MM.1S (cell line): ENCODE results near the gene NUP133.
"Not testable (repeated sequence)": the region's sequence is repeated elsewhere in the genome, so short reads cannot be mapped to it uniquely, and the experiment has no call there.

ENCODE experiments used
- DNase-seq: peaks from one replicate; pipeline ENCODE4 v3.0.0-alpha.2; 2015
- H2AFZ ChIP-seq: fragments of 300-600 bp; sonication (generic); 2 replicates; pipeline ENCODE4 v1.6.0; 2016; ENCODE audit warnings: antibody characterized with exemption, low read length
- H3F3A ChIP-seq: fragments of 300-600 bp; sonication (generic); 2 replicates; pipeline ENCODE4 v1.6.1; 2016; ENCODE audit warnings: mild to moderate bottlenecking, antibody characterized with exemption, low read length, moderate library complexity, mixed read lengths; ENCODE audit not compliant: insufficient read depth
- H3K27ac ChIP-seq: fragments of 300-600 bp; sonication (generic); 2 replicates; pipeline ENCODE4 v1.5.1; 2016; ENCODE audit warnings: mild to moderate bottlenecking, low read length
- H3K27me3 ChIP-seq: fragments of 300-600 bp; sonication (generic); replicated peaks from 2 replicates; pipeline ENCODE4 v1.6.0; 2016; ENCODE audit warnings: low read length; ENCODE audit not compliant: insufficient read depth
- H3K36me3 ChIP-seq: fragments of 300-600 bp; sonication (generic); replicated peaks from 2 replicates; pipeline ENCODE4 v1.6.1; 2016; ENCODE audit warnings: mild to moderate bottlenecking, low read length, mixed read lengths; ENCODE audit not compliant: insufficient read depth
- H3K4me1 ChIP-seq: fragments of 300-600 bp; sonication (generic); 2 replicates; pipeline ENCODE4 v1.6.1; 2016; ENCODE audit warnings: low read length, mixed read lengths
- H3K4me2 ChIP-seq: fragments of 300-600 bp; sonication (generic); 2 replicates; pipeline ENCODE4 v1.6.0; 2016; ENCODE audit warnings: low read depth, low read length
- H3K4me3 ChIP-seq: fragments of 300-600 bp; sonication (generic); 2 replicates; pipeline ENCODE4 v1.5.1; 2016; ENCODE audit warnings: low read length, mixed read lengths
- H3K79me2 ChIP-seq: fragments of 300-600 bp; sonication (generic); 2 replicates; pipeline ENCODE4 v1.6.1; 2016; ENCODE audit warnings: mixed run types, low read length, mixed read lengths
- H3K9ac ChIP-seq: fragments of 300-600 bp; sonication (generic); 2 replicates; pipeline ENCODE4 v1.6.1; 2016; ENCODE audit warnings: low read length, mixed read lengths
- H3K9me2 ChIP-seq: fragments of 300-600 bp; sonication (generic); replicated peaks from 2 replicates; pipeline ENCODE4 v1.6.1; 2016; ENCODE audit warnings: mild to moderate bottlenecking, low read length, mixed read lengths; ENCODE audit not compliant: insufficient read depth
- H3K9me3 ChIP-seq: fragments of 300-600 bp; sonication (generic); replicated peaks from 2 replicates; pipeline ENCODE4 v1.6.1; 2016; ENCODE audit warnings: mild to moderate bottlenecking, low read length, mixed read lengths; ENCODE audit not compliant: insufficient read depth
- H4K20me1 ChIP-seq: fragments of 300-600 bp; sonication (generic); 2 replicates; pipeline ENCODE4 v1.6.1; 2016; ENCODE audit warnings: mild to moderate bottlenecking, low read length, moderate library complexity, mixed read lengths; ENCODE audit not compliant: insufficient read depth
- CTCF ChIP-seq: fragments of 300-600 bp; sonication (generic); IDR thresholded peaks from 2 replicates; pipeline ENCODE4 v1.5.1; 2016; ENCODE audit warnings: antibody characterized with exemption, low read length, mixed read lengths
- EZH2 ChIP-seq: fragments of 300-600 bp; sonication (generic); optimal IDR thresholded peaks from 2 replicates; pipeline ENCODE3; 2017; ENCODE audit warnings: low read depth, mild to moderate bottlenecking, antibody characterized with exemption, low read length, mixed read lengths
- EZH2phosphoT487 ChIP-seq: fragments of 300-600 bp; sonication (generic); IDR thresholded peaks from 2 replicates; pipeline ENCODE4 v1.6.1; 2018; ENCODE audit warnings: antibody characterized with exemption, low read length

The NUP133 gene

GRCh38 chr1:229479660-229480399 is 28.3 kb downstream of the NUP133 start:
- Histone ChIP-seq H3K79me2 (no peaks in the 10 kb centered on the region), H3K27ac (no peak overlapping the region), H3F3A (0 out of 2 replicates have a peak, but pooled peaks cover 4% of the 10 kb centered on the region), H3K9me2 (no peaks in the 10 kb centered on the region), H3K4me1 (peaks cover 10% of the 10 kb centered on the region), H3K9ac (no peak overlapping the region), H3K4me3 (no peak overlapping the region), H4K20me1 (no peaks in the 10 kb centered on the region), H2AFZ (no peak overlapping the region), H3K4me2 (no peak overlapping the region), H3K27me3 (no peaks in the 10 kb centered on the region), H3K36me3 (peaks cover 4% of the 10 kb centered on the region; the same call in 1 of the 2 replicates), H3K9me3 (no peaks in the 10 kb centered on the region)
- TF ChIP-seq EZH2phosphoT487 (no peak), CTCF (no peak), EZH2 (no peak)
- DNase-seq = no peak

- no peaks in the 10 kb centered on the region for H3K79me2 ChIP-seq
- H4K20me1 ChIP-seq = no peaks in the 10 kb centered on the region
- no peak overlapping the region for H3K9ac ChIP-seq
- no peak overlapping the region for H2AFZ ChIP-seq
- peak; percentile 36 for DNase-seq
- H3K27ac ChIP-seq = no peak overlapping the region; the same call in 1 of the 2 replicates
- H3K36me3 ChIP-seq = 0 out of 2 replicates have a peak, but pooled peaks cover 6% of the 10 kb centered on the region
- no peak overlapping the region for H3K4me2 ChIP-seq
- no peak overlapping the region for H3K4me3 ChIP-seq
- TF ChIP-seq EZH2 (no peak), EZH2phosphoT487 (no peak), CTCF (no peak)
- H3K9me2 ChIP-seq = no peaks in the 10 kb centered on the region
- peaks cover 10% of the 10 kb centered on the region for H3K4me1 ChIP-seq
- no peaks in the 10 kb centered on the region for H3K27me3 ChIP-seq
- H3F3A ChIP-seq = 0 out of 2 replicates have a peak, but pooled peaks cover 4% of the 10 kb centered on the region
- no peaks in the 10 kb centered on the region for H3K9me3 ChIP-seq
Measured at GRCh38 chr1:229478852-229479251, 29.3 kb downstream of the NUP133 start.

- not testable (repeated sequence) for H2AFZ ChIP-seq, H3K27me3 ChIP-seq, DNase-seq, H3K79me2 ChIP-seq, H3K9me3 ChIP-seq, H3K9me2 ChIP-seq, H3K27ac ChIP-seq, H4K20me1 ChIP-seq, H3K9ac ChIP-seq, H3K4me2 ChIP-seq, H3K4me3 ChIP-seq, H3F3A ChIP-seq, H3K36me3 ChIP-seq
- H3K4me1 ChIP-seq = peaks cover 10% of the 10 kb centered on the region
Measured at GRCh38 chr1:229475859-229476258, 32.3 kb downstream of the NUP133 start.

- H3K27me3 ChIP-seq = no peaks in the 10 kb centered on the region
- no peak overlapping the region for H3K4me3 ChIP-seq
- H3K36me3 ChIP-seq = 0 out of 2 replicates have a peak, but pooled peaks cover 6% of the 10 kb centered on the region
- H2AFZ ChIP-seq = no peak overlapping the region
- H3K79me2 ChIP-seq = no peaks in the 10 kb centered on the region
- DNase-seq = no peak
- no peak overlapping the region for H3K4me2 ChIP-seq
- no peaks in the 10 kb centered on the region for H3K9me2 ChIP-seq
- 0 out of 2 replicates have a peak, but pooled peaks cover 4% of the 10 kb centered on the region for H3F3A ChIP-seq
- no peak overlapping the region for H3K27ac ChIP-seq
- no peak for TF ChIP-seq EZH2phosphoT487
- no peak for TF ChIP-seq CTCF
- TF ChIP-seq EZH2 = no peak
- no peak overlapping the region for H3K9ac ChIP-seq
- H3K9me3 ChIP-seq = no peaks in the 10 kb centered on the region
- H4K20me1 ChIP-seq = no peaks in the 10 kb centered on the region
- H3K4me1 ChIP-seq = peaks cover 10% of the 10 kb centered on the region
Measured at GRCh38 chr1:229474509-229474908, 33.6 kb downstream of the NUP133 start.
